Mesothelial cell of epicardium (in vitro differentiated cells): Measurements from ENCODE around the gene RGS10. TPM values are rescaled to one million over a fixed set of nuclear protein-coding genes. Genes with fewer than 3 reads are reported as not detected.

ENCODE experiments used
- DNase-seq, 2 experiments: peaks; one replicate each; pipeline ENCODE4 v3.0.0; 2021; ENCODE audit warnings: low spot score in 2 of 2; ENCODE audit not compliant: unreplicated experiment in 2 of 2
- H3K27ac Mint-ChIP-seq: 2 replicates; pipeline ENCODE4 v1.8.0; 2021; ENCODE audit warnings: mixed read lengths
- H3K27me3 Mint-ChIP-seq: 2 replicates; pipeline ENCODE4 v1.8.0; 2021; ENCODE audit warnings: low read depth, mixed read lengths
- H3K36me3 Mint-ChIP-seq: 2 replicates; pipeline ENCODE4 v1.8.0; 2021; ENCODE audit warnings: mixed read lengths
- H3K4me1 Mint-ChIP-seq: 2 replicates; pipeline ENCODE4 v1.8.0; 2021; ENCODE audit warnings: mixed read lengths
- H3K4me3 Mint-ChIP-seq: 2 replicates; pipeline ENCODE4 v1.8.0; 2021; ENCODE audit warnings: mild to moderate bottlenecking, moderate library complexity, mixed read lengths
- H3K9me3 Mint-ChIP-seq: 2 replicates; pipeline ENCODE4 v1.8.0; 2021; ENCODE audit warnings: mixed read lengths
- CTCF ChIP-seq: fragments of 200-600 bp; sonication (generic); IDR thresholded peaks from one replicate; pipeline ENCODE4 v1.5.0; 2021; ENCODE audit warnings: antibody characterized with exemption; ENCODE audit not compliant: unreplicated experiment
- total RNA-seq: library from RNA; stranded (reverse); gene quantifications from 3 replicates; pipeline ENCODE4 v1.2.1, GENCODE V29; 2021

RGS10 gene
- total RNA-seq, 1 donor from 2014 or later, result 17.4 TPM

GRCh38 chr10:119518176-119518575 lies 24.3 kb downstream of the RGS10 start:
- Mint-ChIP-seq H3K4me3 (no peak overlapping the region), H3K4me1 (peaks cover 19% of the 10 kb centered on the region), H3K9me3 (no peaks in the 10 kb centered on the region), H3K36me3 (peaks cover 6% of the 10 kb centered on the region), H3K27ac (no peak overlapping the region), H3K27me3 (no peaks in the 10 kb centered on the region)
- no peak for DNase-seq
- no peak for TF ChIP-seq CTCF

DNA sequence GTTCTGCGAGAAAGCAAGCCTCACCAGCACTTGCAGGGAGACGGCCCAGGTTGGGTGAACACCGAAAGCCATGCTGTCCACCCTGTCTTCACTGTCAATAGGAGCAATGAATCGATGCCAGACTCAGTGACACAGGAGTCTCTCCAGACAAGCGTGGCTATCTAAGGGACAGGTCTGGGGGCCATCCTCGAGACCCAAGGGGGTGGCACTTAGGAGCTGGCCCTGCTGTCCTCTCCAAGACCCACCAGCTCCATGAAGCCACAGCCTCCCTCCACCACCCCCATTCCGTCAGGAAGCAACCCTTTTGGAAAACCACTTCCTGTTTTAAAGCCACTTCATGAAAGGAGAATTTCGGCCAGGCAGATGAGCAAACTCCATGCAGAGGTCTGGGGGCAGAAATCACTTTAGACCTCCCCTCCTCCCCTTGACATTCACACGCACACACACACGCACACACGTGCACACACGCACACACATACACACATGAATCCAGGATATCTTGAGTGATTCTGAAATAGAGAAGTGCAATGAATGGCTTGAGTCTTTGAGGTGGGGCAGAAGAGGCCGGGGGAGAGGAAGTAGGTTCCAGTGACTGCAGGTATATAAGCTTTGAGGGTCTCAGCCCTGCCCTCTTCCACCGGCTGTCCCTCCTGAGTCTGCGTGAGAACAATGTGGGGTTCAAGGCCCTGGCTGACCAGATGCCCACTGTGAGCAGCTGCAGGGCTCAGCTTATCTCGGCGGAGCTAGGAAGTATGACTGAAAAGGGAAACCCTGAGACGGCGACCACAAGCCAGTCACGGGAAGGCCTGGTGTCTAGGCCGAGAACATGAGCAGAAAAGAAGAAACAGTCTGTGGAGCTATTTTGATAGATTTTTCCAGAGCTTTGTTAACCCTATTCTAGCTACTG lies 25.0 kb downstream of the RGS10 start:
- peak overlapping the region; percentile 56 for H3K27ac Mint-ChIP-seq
- H3K4me1 Mint-ChIP-seq, result peaks cover 19% of the 10 kb centered on the region
- DNase-seq, result no peak
- TF ChIP-seq CTCF, result no peak
- H3K36me3 Mint-ChIP-seq, result peaks cover 6% of the 10 kb centered on the region
- no peaks in the 10 kb centered on the region for H3K9me3 Mint-ChIP-seq
- no peaks in the 10 kb centered on the region for H3K27me3 Mint-ChIP-seq
- no peak overlapping the region for H3K4me3 Mint-ChIP-seq

GRCh38 chr10:119516381-119517234 lies 25.9 kb downstream of the RGS10 start:
- Mint-ChIP-seq H3K9me3 (no peaks in the 10 kb centered on the region), H3K36me3 (peaks cover 3% of the 10 kb centered on the region), H3K4me3 (no peak overlapping the region), H3K4me1 (peaks cover 23% of the 10 kb centered on the region), H3K27ac (peak overlapping the region; percentile 69), H3K27me3 (no peaks in the 10 kb centered on the region)
- TF ChIP-seq CTCF, result no peak
- no peak for DNase-seq

DNA sequence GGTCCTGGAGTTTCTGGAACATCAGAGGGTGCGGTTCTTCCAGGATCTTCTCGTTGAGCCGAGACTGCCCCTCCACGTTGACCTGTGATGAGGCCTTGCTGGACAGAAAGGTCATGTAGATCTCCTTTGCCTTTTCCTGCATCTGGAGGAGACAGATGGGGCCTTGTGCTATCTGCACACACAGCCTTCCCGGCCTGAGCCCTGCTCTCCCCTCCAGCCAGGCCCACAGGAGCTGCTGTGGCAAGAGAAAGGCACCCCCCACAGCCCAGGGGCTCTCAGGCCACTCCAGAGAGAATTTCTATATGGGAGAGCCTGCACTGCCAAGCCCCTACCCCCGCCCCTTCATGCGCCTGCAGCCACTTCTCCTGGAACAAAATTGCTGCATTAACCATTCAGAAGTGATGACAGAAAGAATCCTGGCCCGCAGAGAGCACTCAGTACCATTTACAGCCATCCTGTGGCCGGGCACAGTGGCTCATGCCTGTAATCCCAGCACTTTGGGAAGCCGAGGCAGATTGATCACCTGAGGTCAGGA lies 26.9 kb downstream of the RGS10 start:
- Mint-ChIP-seq H3K27me3 (no peaks in the 10 kb centered on the region), H3K9me3 (no peaks in the 10 kb centered on the region), H3K36me3 (peaks cover 3% of the 10 kb centered on the region), H3K4me3 (no peak overlapping the region), H3K4me1 (peaks cover 24% of the 10 kb centered on the region), H3K27ac (no peak overlapping the region)
- DNase-seq, result no peak
- no peak for TF ChIP-seq CTCF

DNA sequence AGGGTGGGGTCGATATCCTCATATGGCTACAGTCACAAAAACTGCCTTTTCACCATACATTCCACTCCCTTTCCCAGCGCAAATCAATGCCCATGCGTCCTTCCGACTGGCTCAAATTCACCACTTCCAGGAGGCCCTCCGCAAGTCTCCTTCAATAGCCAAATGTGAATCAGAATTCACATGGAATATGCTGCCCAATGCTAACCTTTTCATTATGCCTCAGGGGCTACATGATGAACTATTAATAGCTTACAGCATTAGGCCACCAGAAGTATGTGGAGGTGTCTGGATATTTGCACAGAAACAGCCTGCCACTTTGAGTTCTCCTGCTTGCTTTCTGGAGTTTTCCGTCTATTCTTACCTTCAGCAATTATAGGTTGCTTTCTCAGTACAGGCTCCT lies 27.7 kb downstream of the RGS10 start:
- Mint-ChIP-seq H3K27ac (no peak overlapping the region), H3K27me3 (no peaks in the 10 kb centered on the region), H3K4me3 (no peak overlapping the region), H3K36me3 (peaks cover 3% of the 10 kb centered on the region), H3K9me3 (no peaks in the 10 kb centered on the region), H3K4me1 (peaks cover 22% of the 10 kb centered on the region)
- no peak for TF ChIP-seq CTCF
- no peak for DNase-seq
